Smooth muscle cell (in vitro differentiated cells): Measurements from ENCODE around the gene CLEC16A. TPM values are rescaled to one million over a fixed set of nuclear protein-coding genes. Genes with fewer than 3 reads are reported as not detected.

Experiments used
- DNase-seq: peaks from one replicate; lab custom pipeline; 2025; ENCODE audit not compliant: unreplicated experiment; lab: John Stamatoyannopoulos, UW
- H2AFZ ChIP-seq: fragments of 200-600 bp; sonication (generic); 2 replicates; pipeline ENCODE4 v1.6.0; 2016; ENCODE audit warnings: antibody characterized with exemption, low read depth, mild to moderate bottlenecking
- H3F3A ChIP-seq: fragments of 200-600 bp; sonication (generic); 2 replicates; pipeline ENCODE4 v1.6.0; 2017; ENCODE audit warnings: antibody characterized with exemption, low read depth
- H3K27ac ChIP-seq: fragments of 200-600 bp; sonication (generic); 2 replicates; pipeline ENCODE4 v1.5.1; 2016; ENCODE audit warnings: low read depth, mild to moderate bottlenecking
- H3K27me3 ChIP-seq: fragments of 200-600 bp; sonication (generic); 2 replicates; pipeline ENCODE4 v1.6.1; 2016; ENCODE audit warnings: low read depth, mild to moderate bottlenecking
- H3K36me3 ChIP-seq: fragments of 200-600 bp; sonication (generic); 2 replicates; pipeline ENCODE4 v1.5.1; 2016; ENCODE audit warnings: low read depth
- H3K4me1 ChIP-seq: fragments of 200-600 bp; sonication (generic); 2 replicates; pipeline ENCODE4 v1.5.1; 2016; ENCODE audit warnings: low read depth
- H3K4me2 ChIP-seq: fragments of 200-600 bp; sonication (generic); 2 replicates; pipeline ENCODE4 v1.6.0; 2016; ENCODE audit warnings: mild to moderate bottlenecking
- H3K4me3 ChIP-seq: fragments of 200-600 bp; sonication (generic); 2 replicates; pipeline ENCODE4 v1.5.1; 2016; ENCODE audit warnings: mild to moderate bottlenecking
- H3K79me2 ChIP-seq: fragments of 200-600 bp; sonication (generic); 2 replicates; pipeline ENCODE4 v1.6.0; 2016; ENCODE audit warnings: low read depth, mild to moderate bottlenecking
- H3K9ac ChIP-seq: fragments of 200-600 bp; sonication (generic); 2 replicates; pipeline ENCODE4 v1.6.0; 2016; ENCODE audit warnings: low read depth
- H3K9me3 ChIP-seq: fragments of 200-600 bp; sonication (generic); replicated peaks from 2 replicates; pipeline ENCODE4 v1.5.1; 2016; ENCODE audit warnings: low read depth
- H4K20me1 ChIP-seq: fragments of 200-600 bp; sonication (generic); 2 replicates; pipeline ENCODE4 v1.6.0; 2016; ENCODE audit warnings: low read depth
- CTCF ChIP-seq: fragments of 200-600 bp; sonication (generic); IDR thresholded peaks from 2 replicates; pipeline ENCODE4 v1.5.1; 2017; ENCODE audit warnings: borderline replicate concordance, mild to moderate bottlenecking, antibody characterized with exemption; ENCODE audit not compliant: insufficient read depth, poor library complexity, severe bottlenecking
- WGBS: methylation state at CpG from one replicate; pipeline ENCODE4 v1.1.7; 2016; ENCODE audit warnings: low lambda C conversion rate; 5-methylcytosine and 5-hydroxymethylcytosine counted together
- polyA plus RNA-seq: library from polyadenylated mRNA; unstranded; fragments of >200 nt; fragmentation: Nextera tagmentation; extraction: Ambion mirVana; gene quantifications from 2 replicates; pipeline ENCODE4 v1.2.1, GENCODE V29; 2016
- total RNA-seq: library from RNA; depleted of rRNA; stranded (reverse); fragments of >200 nt; gene quantifications from 2 replicates; pipeline ENCODE4 v1.2.3, GENCODE V29; 2014

CLEC16A gene
- total and polyA plus RNA-seq, 2 experiments from 2014 or later: 12.6 to 16.2 TPM

- Histone ChIP-seq H3K9me3 (peaks cover 4% of the 10 kb centered on the region), H3K27me3 (no peaks in the 10 kb centered on the region), H3K36me3 (no peaks in the 10 kb centered on the region), H3K4me1 (peaks cover 5% of the 10 kb centered on the region), H2AFZ (no peak overlapping the region), H3K27ac (no peak overlapping the region), H3K9ac (no peak overlapping the region), H3K4me3 (no peak overlapping the region), H3K4me2 (peak overlapping the region; percentile 1), H3K79me2 (no peaks in the 10 kb centered on the region), H4K20me1 (no peaks in the 10 kb centered on the region), H3F3A (peaks cover 9% of the 10 kb centered on the region)
- WGBS: 6% methylated on average over 6 of the region's 6 CpGs
- no peak for TF ChIP-seq CTCF
- no peak for DNase-seq
Observed at GRCh38 chr16:11109566-11109965, 165.2 kb downstream of the CLEC16A start.

GRCh38 chr16:11111150-11111549 lies 166.8 kb downstream of the CLEC16A start:
- no peak for DNase-seq
- Histone ChIP-seq H4K20me1 (no peaks in the 10 kb centered on the region), H3K9me3 (peaks cover 4% of the 10 kb centered on the region), H3K4me3 (no peak overlapping the region), H3F3A (peaks cover 4% of the 10 kb centered on the region), H3K4me1 (no peaks in the 10 kb centered on the region), H3K36me3 (no peaks in the 10 kb centered on the region), H2AFZ (no peak overlapping the region), H3K79me2 (no peaks in the 10 kb centered on the region), H3K4me2 (no peak overlapping the region), H3K9ac (no peak overlapping the region), H3K27ac (no peak overlapping the region), H3K27me3 (no peaks in the 10 kb centered on the region)
- TF ChIP-seq CTCF: no peak
- WGBS: 96% methylated on average over 1 of the region's 1 CpG

- WGBS: 88% methylated on average over 9 of the region's 9 CpGs
- no peak for DNase-seq
- Histone ChIP-seq H3K4me1 (no peaks in the 10 kb centered on the region), H4K20me1 (no peaks in the 10 kb centered on the region), H3K36me3 (no peaks in the 10 kb centered on the region), H3K27ac (no peak overlapping the region), H3K4me3 (no peak overlapping the region), H3F3A (peaks cover 4% of the 10 kb centered on the region), H2AFZ (no peak overlapping the region), H3K9ac (no peak overlapping the region), H3K79me2 (no peaks in the 10 kb centered on the region), H3K4me2 (no peak overlapping the region), H3K9me3 (peaks cover 4% of the 10 kb centered on the region), H3K27me3 (no peaks in the 10 kb centered on the region)
- no peak for TF ChIP-seq CTCF
Observed at GRCh38 chr16:11111856-11112634, 167.7 kb downstream of the CLEC16A start.
